Measurements from ENCODE around the gene PLA2G4D. TPM values are rescaled to one million over a fixed set of nuclear protein-coding genes. Genes with fewer than 3 reads are reported as not detected.
"Not testable (repeated sequence)": the region's sequence is repeated elsewhere in the genome, so short reads cannot be mapped to it uniquely, and the experiment has no call there.

The PLA2G4D gene
- total RNA-seq, 1 donor from 2014 or later: 0.48 TPM

DNA sequence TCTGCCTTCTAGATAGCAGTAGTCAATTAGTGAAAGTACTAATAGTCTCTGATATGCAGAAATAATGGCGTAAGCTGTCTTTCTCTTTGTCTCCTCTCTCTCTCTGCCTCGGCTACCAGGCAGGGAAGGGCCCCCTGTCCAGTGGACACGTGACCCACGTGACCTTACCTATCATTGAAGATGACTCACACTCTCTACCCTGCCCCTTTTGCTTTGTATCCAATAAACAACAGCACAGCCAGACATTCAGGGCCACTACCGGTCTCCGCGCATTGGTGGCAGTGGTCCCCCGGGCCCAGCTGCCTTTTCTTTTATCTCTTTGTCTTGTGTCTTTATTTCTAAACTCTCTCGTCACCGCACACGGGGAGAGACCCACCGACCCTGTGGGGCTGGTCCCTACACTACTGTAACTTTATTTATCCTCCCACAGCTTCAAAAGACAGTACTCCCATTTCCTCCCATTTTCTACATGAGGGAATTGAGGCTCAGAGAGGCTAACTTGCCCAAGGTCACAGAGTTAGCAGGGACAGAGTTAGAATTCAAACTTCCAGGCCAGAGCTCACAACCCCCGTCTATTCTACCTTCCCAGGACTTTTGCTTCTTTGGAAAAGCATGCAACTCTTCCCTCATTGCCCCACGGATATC lies 2.5 kb downstream of the PLA2G4D start:
- not testable (repeated sequence) for DNase-seq (ENCODE audit: low spot score)

DNA sequence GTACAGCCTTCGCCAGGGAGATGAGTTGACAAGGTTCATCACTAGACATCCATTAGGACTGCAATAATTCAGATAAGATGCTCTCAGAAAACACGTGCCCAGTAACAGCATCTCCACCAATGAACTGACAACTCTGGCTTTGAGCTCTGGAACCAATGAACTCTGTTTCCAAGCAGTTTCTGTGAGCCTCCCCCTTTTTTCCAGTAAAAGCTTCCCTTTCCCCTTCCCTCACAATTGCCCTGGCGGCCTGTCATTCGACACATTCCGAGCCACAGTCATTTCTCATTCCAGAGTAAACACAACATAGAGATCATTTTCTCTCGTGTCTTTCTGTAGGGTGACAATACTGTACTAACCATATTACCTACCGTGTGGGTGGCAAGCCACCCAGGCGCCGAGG lies 3.6 kb downstream of the PLA2G4D start:
- DNase-seq (ENCODE audit: low spot score): no peak

DNA sequence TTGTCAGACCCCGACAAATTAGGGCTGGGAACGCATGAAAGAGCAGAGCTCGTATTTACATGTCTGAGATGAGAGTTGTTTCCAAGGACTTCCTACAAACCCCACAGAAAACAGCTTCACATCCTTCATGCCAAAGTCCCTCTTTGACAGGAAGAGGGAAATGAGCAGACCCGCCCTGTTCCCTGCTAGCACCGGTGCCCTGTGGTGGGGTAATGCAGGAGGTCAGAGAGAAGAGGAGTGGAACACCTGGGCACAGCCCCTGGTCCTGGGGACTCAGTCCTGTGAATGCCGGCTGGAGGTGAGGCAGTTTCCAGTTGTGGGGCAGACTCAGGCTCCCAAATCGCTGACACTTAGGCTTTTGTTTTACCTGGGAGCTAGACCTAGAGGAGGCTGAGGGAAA lies 4.0 kb downstream of the PLA2G4D start:
- no peak for DNase-seq (ENCODE audit: low spot score)

DNA sequence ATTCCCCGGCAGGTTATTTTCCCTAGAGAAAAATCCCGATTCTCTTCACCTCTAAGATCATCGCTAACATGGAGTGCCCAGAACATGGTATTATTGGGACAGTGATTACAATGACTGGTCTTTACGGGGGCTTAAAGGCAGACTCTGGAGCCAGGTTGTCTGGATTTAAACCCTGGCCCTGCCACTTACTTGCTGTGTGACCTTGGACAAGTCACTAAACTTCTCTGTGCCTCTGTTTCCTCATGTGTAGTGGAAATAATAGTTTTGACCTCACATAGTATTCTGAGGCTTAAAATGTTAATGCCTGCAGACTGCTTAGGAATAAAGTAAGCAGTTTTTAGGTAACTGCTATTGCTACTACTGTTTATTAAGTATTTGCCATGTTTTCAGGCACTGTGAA lies 4.4 kb downstream of the PLA2G4D start:
- DNase-seq (ENCODE audit: low spot score): no peak

DNA sequence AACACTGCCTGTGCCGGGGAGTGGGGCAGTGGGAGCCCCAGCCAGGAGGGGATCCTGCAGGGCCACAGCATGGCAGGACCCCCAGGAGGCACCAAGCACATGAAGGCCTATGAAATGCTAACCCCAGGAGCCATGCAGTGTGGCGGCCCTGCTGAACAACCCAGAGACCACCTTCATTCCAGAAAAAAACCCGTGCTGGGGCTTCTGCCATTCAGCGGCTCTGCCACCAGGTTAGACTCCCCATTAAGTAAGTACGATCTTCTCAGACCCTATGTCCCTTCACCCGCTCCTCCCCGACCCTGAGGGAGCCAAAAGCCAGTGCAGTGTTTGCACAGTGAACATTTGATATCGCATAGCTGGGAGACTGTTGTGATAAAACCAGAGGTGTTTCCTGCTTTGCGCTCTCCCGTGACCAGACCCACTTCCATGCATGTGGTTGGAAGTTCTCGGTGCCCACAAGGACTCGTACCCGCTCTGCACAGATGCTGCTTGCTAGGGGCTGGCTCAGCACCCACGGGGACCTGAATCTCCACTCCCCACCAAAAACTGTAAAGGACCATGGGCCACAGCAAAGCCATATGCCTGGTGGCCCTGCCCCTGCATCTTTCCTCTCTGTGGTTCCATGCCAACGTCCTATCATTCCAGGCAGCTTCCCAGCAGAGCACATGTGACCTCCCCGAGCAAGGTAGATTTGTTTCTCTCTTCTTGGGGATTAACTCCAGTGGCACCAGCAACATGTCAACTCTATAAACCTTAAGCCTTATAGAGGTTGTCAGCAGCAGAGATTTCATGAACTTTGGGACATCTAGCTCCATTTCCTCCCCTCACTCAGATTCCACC lies 5.3 kb downstream of the PLA2G4D start:
- no peak for DNase-seq (ENCODE audit: low spot score)

DNA sequence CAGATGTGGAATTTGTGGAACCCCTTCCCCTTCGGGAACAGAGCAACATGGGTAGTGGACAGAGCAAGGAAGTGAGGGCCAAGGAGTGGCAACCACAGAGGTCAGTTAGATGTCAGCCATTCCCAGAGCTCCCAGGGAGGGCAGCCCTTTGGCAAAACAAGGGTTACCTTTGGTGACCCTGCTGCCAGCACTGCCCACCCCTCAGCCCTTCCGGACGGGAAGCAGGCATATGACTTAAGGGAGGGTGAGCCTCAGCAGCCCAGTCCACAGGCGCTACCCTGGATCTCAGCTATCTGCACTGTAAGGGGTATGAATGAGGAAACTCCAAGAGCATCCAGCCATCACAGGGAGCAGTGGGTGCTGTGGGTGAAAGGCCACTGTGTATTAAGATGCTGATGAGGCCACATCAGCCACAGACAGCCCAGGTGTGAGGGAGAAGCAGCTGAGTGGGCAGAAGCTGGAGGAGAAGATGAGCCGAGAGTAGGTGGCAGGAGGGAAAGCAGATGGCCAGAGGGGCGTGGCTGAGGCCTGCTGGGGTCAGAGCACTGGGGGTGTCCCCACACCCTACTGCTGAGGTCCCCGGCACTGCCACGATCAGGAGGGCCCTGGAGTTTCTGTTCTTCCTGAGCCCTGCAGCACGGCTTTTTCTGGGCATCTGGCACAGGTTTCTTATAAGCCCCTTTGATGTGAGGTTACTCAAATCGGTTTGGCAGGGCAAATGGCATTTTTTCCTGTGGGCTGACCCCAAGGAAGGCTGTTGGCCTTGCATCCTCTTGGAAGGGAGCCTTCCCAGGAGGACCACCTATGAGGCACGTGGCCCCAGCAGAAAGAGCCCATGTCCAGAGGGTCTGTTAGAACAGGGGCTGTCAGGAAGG lies 6.2 kb downstream of the PLA2G4D start:
- no peak for DNase-seq (ENCODE audit: low spot score)

DNA sequence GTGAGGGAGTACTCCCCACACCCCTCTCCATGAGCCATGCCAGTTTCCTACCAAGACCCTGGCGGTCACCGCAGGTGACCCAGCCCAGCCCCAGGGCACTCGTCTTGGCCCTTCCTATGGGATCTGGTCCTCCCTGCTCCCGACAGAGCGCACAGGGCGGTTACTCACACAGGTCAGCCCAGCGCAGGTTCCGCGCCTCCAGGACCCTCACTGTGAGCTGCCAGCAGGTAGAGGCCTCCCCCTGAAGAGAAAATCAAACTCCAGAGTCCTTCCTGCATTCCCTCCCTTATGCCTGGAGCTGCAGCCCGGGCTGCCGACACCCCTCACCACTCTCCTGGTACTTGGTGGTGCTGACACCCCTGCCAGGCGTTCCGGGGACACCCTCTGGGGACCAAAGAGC lies 6.9 kb downstream of the PLA2G4D start:
- no peak for DNase-seq (ENCODE audit: low spot score)

DNA sequence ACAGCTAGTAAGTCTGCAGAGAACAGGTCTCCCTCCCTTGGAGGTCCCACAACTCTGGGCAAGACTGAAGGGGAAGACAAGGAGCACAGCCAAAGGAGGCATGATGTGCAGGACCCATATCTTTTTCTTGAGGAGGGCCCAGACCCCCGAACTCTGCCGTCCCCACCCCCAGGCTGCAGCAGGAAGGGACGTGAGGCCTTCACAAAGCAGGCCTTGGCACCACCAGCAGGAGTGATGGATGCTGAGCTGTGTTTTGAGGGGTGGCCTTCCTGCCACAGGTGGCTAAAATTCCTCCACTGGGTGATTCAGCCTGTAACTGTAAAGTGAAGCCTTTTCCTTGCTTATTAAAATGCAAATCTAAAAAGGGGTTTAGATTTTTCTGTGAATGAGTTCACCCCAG lies 8.6 kb downstream of the PLA2G4D start:
- DNase-seq (ENCODE audit: low spot score): no peak

DNA sequence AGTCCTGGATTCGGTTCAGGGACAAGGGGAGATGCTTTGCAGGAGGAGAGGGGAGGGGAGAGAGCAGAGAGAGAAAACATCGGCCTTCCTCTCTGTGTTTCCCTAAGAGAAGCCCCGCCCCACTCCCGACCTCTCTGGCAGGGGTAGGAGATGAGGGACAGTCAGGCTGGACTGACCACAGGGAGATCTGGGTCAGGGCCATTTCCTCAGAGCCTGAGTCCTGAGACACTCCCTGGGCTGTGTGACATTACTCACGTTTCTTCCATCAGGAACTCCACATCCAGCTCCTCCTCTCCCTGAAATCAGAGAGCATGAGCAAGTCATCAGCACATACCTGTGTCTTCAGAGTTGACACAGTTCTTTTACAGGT lies 9.1 kb downstream of the PLA2G4D start:
- no peak for DNase-seq (ENCODE audit: low spot score)

DNA sequence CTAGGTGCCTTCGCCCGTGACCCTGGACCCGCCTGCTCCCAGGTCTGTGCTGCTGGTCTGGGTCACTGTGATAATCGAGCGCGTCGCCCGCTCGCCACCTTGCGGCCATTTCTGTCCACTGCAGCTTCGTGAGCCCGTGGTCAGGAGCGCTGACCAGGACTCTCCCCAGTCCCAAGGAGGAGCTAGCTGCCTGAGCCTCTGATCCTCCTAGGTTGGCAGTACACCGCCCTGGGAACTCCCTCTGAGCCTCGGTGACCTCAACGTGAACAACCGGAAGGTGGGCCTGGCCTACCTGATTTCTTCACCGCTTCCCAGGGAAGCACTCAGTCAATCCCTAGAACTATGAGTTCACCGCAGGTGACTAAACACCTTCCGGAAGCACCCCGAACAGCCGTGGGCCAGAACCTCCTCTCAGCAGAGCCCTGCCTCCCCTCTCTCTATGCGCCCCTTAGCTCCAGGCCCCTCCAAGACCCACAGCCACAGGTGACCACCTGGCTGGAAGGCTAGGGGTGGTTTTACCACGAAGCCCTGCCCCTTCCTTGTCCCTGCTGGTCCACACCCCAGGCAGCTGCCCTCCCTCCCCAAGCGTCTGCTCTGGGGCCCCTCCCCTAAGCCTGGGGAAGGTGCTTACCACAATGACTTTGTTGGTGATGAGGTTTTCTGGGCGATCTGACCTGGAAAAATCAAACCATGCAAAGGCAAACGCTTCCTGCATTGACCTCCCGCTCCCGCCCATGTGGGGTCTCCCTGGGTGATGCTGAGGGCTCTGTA lies 9.7 kb downstream of the PLA2G4D start:
- peak; percentile 43 for DNase-seq (ENCODE audit: low spot score)

DNA sequence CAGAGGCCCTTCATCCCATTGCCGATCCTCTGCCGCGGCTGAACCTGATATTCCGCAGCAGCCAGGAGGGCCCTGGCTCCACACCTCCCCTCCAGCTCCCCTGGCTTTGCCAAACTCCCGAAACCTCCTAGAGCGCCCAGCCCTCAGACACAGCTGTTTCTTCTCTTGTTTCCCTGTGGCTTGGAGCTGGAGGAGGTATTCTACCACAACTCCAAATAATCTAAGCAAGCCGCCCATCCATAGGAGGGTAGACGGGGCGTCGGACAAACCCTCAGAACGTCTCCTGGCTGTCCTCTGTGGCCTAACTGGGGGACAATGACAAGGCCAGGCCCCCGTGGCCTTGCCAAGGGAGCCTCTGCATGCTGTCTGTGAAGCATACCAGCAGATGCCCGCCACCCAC lies 10.4 kb downstream of the PLA2G4D start:
- DNase-seq (ENCODE audit: low spot score): no peak

DNA sequence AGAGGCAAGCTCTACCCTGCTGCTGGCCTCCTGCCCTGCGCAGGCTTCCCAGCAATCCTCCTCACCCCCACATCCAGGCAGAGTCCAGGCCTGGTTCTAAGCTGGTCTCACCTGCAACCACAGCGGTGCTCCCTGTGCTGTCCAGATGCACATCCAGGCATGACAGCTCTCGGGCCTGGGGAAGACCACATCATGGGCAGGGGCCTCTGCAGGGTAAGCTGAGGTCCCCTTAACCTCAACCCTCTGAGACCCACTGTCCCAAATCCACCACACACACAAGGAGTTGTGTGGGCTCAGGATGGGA lies 10.8 kb downstream of the PLA2G4D start:
- no peak for DNase-seq (ENCODE audit: low spot score)

DNA sequence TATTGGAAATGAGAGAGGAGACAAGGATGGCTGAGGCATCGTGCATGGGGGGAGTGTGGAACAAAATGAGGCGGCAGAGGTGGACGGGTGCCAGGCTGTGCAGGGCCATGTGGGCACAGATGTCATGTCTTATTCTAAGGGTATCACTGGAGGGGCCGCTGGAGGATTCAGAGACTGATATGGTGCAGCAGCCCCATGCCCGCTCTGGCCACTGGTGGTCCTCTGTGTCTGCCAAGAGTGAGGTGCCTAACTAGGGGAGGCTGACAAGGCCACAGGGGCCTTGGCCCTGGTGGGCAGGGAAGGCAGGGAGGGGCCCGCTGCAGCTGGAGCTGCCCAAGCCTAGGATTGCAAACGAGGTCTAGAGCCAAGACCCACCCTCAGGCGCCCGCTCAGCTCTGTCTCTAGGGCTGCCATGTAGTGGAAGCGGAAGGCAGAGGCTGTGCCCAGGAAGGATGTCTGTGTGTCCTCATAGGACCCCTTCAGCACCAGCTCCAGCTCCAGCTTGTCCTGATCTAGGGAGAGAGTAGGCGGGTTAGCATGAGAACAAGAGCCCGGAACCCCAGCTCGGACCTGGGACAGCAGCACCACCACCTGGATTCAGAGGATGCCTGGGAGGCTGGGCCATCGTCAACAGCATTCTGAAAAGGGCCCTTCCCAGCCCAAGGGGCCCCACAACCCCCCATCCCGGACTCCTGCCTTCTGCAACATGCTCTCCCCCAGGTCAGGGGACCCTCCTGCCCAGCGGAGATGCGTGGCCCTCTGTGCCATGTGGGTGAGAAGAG lies 11.3 kb downstream of the PLA2G4D start:
- no peak for DNase-seq (ENCODE audit: low spot score)

DNA sequence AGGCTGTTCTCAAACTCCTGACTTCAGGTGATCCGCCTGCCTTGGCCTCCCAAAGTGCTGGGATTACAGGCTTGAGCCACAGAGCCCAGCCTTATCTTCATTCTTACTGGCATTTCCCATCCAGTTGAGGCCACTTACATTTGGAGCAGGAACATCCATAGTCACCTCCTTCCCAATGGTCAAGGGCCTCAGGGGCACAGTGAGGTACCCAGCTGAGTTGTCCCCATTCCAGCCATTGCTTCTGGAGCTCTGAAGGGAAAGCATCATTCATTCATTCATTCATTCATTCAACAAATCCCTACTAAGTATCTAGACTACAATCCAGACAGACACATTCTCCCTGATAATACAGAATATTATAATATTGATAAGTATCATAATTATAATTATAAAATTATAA lies 12.2 kb downstream of the PLA2G4D start:
- no peak for DNase-seq (ENCODE audit: low spot score)

DNA sequence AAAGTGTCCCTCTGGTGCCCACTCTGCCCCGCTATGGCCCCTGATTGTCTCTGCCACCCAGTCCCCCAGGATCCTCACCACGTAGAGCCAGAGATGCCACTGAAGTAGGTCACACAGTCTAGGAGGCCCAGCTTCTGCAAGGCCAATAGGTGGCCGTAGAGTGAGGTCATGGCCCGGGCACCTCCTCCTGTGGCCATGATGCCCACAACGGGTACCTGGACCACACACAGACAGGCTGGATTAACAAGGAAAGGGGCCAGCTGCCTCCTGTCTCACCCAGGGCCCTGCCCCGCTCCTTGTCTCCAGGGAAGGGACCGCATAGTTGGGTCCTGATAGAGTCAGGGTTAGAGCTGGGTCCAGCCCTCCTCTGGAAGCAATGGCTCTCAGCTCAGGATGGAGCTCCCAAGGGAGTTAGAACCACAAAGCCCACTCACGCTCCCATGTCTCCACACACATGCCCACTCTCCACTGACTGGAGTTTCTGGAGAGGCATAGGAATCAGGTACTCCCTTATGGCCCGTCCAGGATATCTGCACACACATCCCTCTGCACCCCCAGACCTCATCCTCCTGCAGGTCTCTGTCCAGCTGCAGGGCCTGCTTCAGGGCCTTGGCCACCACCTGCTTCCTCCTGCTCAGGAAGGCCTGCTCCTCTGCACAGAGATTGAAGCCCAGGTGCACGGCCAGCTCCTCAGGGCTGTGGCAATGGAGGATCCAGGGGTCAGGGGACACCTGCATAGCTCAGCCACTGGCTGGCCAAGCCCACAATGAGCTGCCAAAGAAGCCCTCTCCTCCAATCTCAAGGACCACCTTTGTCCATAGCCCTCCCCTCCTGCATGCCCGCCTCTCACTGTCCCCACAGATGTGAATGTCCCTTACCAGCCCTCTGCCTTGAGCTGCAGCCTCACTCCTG lies 13.2 kb downstream of the PLA2G4D start:
- no peak for DNase-seq (ENCODE audit: low spot score)

DNA sequence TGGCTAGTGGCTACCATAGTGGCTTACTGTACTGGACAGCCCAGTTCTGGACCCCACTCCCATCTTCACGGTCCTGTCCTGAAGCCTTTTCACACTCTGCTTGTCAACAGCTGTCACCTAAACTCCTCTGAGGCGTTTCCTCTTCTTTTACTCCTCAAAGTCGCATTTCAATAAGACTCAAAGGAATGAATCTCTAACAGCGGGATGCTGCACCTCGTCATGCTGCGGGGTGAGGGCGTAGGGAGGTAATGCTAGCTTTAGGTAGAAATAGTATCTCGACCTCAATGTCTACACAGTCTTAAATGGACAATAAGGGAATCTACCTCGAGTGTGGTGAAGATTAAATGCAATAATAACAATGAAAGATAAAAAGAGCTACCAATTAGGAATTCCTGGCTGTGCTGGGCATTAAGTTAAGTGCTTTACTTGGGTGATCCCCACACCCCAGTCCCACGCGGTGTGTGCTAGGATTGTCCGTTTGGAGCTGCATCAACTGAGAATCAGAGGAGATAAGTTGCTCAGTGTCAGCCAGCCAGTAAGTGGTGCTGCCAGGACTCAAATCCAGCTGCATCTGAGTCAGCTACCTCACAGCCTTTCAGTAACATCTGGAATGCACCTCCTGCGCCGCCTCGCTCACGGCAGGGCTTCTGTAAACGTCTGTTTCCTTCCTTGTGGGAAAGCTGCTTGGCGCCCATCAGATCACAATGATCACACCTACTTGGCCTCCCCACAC lies 14.0 kb downstream of the PLA2G4D start:
- DNase-seq (ENCODE audit: low spot score): peak; percentile 61

DNA sequence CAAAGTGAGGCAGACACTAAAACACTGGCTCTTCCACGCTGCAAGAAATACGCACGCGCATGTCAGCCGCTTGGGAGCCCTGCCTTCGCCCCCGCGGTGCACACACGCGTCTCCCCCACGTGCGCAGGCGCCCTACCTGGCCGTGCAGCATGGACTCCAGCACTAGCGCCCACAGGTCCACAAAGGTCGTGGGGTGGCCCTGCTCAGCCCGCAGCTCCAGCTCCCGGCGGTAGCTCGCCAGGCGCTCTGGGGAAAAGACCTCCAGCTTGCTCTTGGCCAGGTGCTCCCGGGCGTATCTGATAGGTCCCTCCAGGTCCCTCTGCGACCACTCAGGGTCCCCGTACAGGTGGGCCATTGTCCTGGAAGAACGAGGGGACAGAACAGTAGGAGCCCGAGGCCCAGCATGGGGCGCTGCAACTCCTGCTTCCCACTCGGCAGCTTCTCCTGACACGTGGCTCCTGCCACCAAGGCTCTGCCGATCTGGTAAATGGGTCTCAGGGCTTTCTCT lies 14.9 kb downstream of the PLA2G4D start:
- no peak for DNase-seq (ENCODE audit: low spot score)

DNA sequence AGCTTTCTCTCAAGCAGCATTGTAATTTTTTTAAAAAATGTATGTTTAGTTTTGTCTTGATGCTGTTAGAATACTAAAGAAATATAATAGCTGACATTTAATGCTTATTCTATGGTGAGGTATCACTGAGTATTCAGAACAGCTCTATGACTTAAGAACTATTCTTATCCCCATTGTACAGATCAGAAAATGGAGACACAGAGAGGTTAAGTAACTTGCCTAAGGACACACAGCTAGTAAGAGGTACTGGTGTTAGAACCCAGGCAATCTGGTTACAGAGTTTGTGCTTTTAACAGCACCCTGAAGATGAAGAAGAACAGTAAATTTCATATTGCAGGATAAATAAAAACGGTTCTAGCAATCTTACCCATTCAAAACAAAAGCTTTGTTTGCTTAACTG lies 15.5 kb downstream of the PLA2G4D start:
- DNase-seq (ENCODE audit: low spot score): no peak

DNA sequence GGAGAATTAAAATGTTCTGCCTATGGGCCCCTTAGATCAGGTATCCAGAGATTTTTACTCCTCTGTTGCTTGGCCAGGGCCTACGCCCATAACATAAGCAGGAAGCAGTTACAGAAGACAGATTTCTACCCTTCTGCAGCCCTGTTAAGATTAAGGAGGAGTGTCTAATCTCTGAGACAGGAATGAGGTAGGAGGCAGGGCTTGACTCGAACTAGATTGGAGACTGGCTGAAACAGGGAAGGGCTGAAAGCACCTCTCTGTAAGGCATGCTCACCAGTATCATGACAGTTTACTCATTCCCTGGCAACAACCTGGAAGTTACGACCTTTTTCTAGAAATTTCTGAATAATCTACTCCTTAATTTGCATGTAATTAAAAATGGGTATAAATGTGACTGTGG lies 16.7 kb downstream of the PLA2G4D start:
- DNase-seq (ENCODE audit: low spot score): no peak

Measured in umbilical cord (tissue), 2 donors.